ENCODE results near the gene TMED9.
A peak's percentile ranks its signal among the peaks of the same experiment; 100 is the strongest.

Gene TMED9

GRCh38 chr5:177601126-177601525 lies 9.1 kb downstream of the TMED9 start:
- Mint-ChIP-seq H3K27me3 (ENCODE audit: low read depth, poor library complexity) (peaks cover 7% of the 10 kb centered on the region), H3K27ac (no peak overlapping the region), H3K36me3 (ENCODE audit: low read depth) (peaks cover 15% of the 10 kb centered on the region), H3K9me3 (no peaks in the 10 kb centered on the region), H3K4me3 (peak overlapping the region; percentile 95), H3K4me1 (peaks cover 15% of the 10 kb centered on the region)
- no peak for TF ChIP-seq CTCF (IDR thresholded peaks at IDR 0.05)
- DNase-seq = no peak

- H3K27ac Mint-ChIP-seq = peak overlapping the region; percentile 52
- no peaks in the 10 kb centered on the region for H3K9me3 Mint-ChIP-seq
- H3K4me1 Mint-ChIP-seq = peaks cover 19% of the 10 kb centered on the region
- H3K4me3 Mint-ChIP-seq = peak overlapping the region; percentile 95
- H3K36me3 Mint-ChIP-seq (ENCODE audit: low read depth) = peaks cover 11% of the 10 kb centered on the region
- peak; percentile 21 for DNase-seq
- no peak for TF ChIP-seq CTCF (IDR thresholded peaks at IDR 0.05)
- peaks cover 7% of the 10 kb centered on the region for H3K27me3 Mint-ChIP-seq (ENCODE audit: low read depth, poor library complexity)
These were observed 9.8 kb downstream of the TMED9 start for GRCh38 chr5:177601577-177602457.

GRCh38 chr5:177602458-177602830 lies 10.4 kb downstream of the TMED9 start:
- Mint-ChIP-seq H3K27ac (peak overlapping the region; percentile 52), H3K36me3 (ENCODE audit: low read depth) (peaks cover 9% of the 10 kb centered on the region), H3K4me3 (no peak overlapping the region), H3K4me1 (peaks cover 25% of the 10 kb centered on the region), H3K27me3 (ENCODE audit: low read depth, poor library complexity) (peaks cover 6% of the 10 kb centered on the region), H3K9me3 (no peaks in the 10 kb centered on the region)
- DNase-seq = no peak
- TF ChIP-seq CTCF (IDR thresholded peaks at IDR 0.05) = no peak

GRCh38 chr5:177603631-177604030 lies 11.6 kb downstream of the TMED9 start:
- Mint-ChIP-seq H3K4me1 (peaks cover 32% of the 10 kb centered on the region), H3K27ac (no peak overlapping the region), H3K27me3 (ENCODE audit: low read depth, poor library complexity) (no peaks in the 10 kb centered on the region), H3K9me3 (no peaks in the 10 kb centered on the region), H3K36me3 (ENCODE audit: low read depth) (peaks cover 4% of the 10 kb centered on the region), H3K4me3 (no peak overlapping the region)
- DNase-seq = no peak
- TF ChIP-seq CTCF (IDR thresholded peaks at IDR 0.05) = no peak

- no peaks in the 10 kb centered on the region for H3K27me3 Mint-ChIP-seq (ENCODE audit: low read depth, poor library complexity)
- peaks cover 4% of the 10 kb centered on the region for H3K36me3 Mint-ChIP-seq (ENCODE audit: low read depth)
- no peaks in the 10 kb centered on the region for H3K9me3 Mint-ChIP-seq
- peaks cover 32% of the 10 kb centered on the region for H3K4me1 Mint-ChIP-seq
- no peak for TF ChIP-seq CTCF (IDR thresholded peaks at IDR 0.05)
- DNase-seq = no peak
- no peak overlapping the region for H3K4me3 Mint-ChIP-seq
- no peak overlapping the region for H3K27ac Mint-ChIP-seq
These were observed 12.1 kb downstream of the TMED9 start for GRCh38 chr5:177604116-177604521.

- Mint-ChIP-seq H3K27ac (no peak overlapping the region), H3K36me3 (ENCODE audit: low read depth) (peaks cover 4% of the 10 kb centered on the region), H3K9me3 (no peaks in the 10 kb centered on the region), H3K27me3 (ENCODE audit: low read depth, poor library complexity) (no peaks in the 10 kb centered on the region), H3K4me1 (peaks cover 32% of the 10 kb centered on the region), H3K4me3 (no peak overlapping the region)
- no peak for DNase-seq
- no peak for TF ChIP-seq CTCF (IDR thresholded peaks at IDR 0.05)
These were observed 12.7 kb downstream of the TMED9 start for GRCh38 chr5:177604656-177605055.

Data from nephron progenitor cell (in vitro differentiated cells).